NCI-H69 (cell line): ENCODE results near the gene AGO3.
"Not testable (repeated sequence)": the region's sequence is repeated elsewhere in the genome, so short reads cannot be mapped to it uniquely, and the experiment has no call there.

Experiments
- DNase-seq: peaks from one replicate; lab custom pipeline; 2025; lab: John Stamatoyannopoulos, UW

AGO3 gene

GRCh38 chr1:35925741-35926140, 5.2 kb upstream of the AGO3 start:
- peak; percentile 1 for DNase-seq

- DNase-seq, result no peak
These were observed 3.4 kb upstream of the AGO3 start for GRCh38 chr1:35927472-35927871.

- DNase-seq, result peak; percentile 60
These were observed 944 bp upstream of the AGO3 start for GRCh38 chr1:35929730-35930592.

- DNase-seq, result peak; percentile 57
These were observed 697 bp downstream of the AGO3 start for GRCh38 chr1:35931446-35932157.

GRCh38 chr1:35932158-35932636, 1.3 kb downstream of the AGO3 start:
- no peak for DNase-seq

- no peak for DNase-seq
These were observed 2.0 kb downstream of the AGO3 start for GRCh38 chr1:35932941-35933340.

GRCh38 chr1:35935442-35936388, 4.8 kb downstream of the AGO3 start:
- DNase-seq, result no peak

- DNase-seq, result no peak
These were observed 5.9 kb downstream of the AGO3 start for GRCh38 chr1:35936838-35937237.

GRCh38 chr1:35939484-35939883, 8.6 kb downstream of the AGO3 start:
- DNase-seq, result no peak

GRCh38 chr1:35945327-35945726, 14.4 kb downstream of the AGO3 start:
- DNase-seq, result no peak

GRCh38 chr1:35947547-35947946, 16.6 kb downstream of the AGO3 start:
- DNase-seq, result no peak

- DNase-seq, result no peak
These were observed 27.7 kb downstream of the AGO3 start for GRCh38 chr1:35958558-35958957.

- no peak for DNase-seq
These were observed 28.4 kb downstream of the AGO3 start for GRCh38 chr1:35959304-35959703.

- no peak for DNase-seq
These were observed 32.0 kb downstream of the AGO3 start for GRCh38 chr1:35962952-35963351.

- DNase-seq, result not testable (repeated sequence)
These were observed 33.4 kb downstream of the AGO3 start for GRCh38 chr1:35964277-35964676.

GRCh38 chr1:35968396-35968795, 37.5 kb downstream of the AGO3 start:
- DNase-seq, result no peak

GRCh38 chr1:35971601-35972000, 40.7 kb downstream of the AGO3 start:
- DNase-seq, result no peak

- not testable (repeated sequence) for DNase-seq
These were observed 41.7 kb downstream of the AGO3 start for GRCh38 chr1:35972631-35973030.

GRCh38 chr1:35980090-35980489, 49.2 kb downstream of the AGO3 start:
- DNase-seq, result no peak

GRCh38 chr1:35988237-35988636, 57.3 kb downstream of the AGO3 start:
- no peak for DNase-seq

GRCh38 chr1:36006941-36007500, 76.1 kb downstream of the AGO3 start:
- no peak for DNase-seq

GRCh38 chr1:36007741-36008140, 76.8 kb downstream of the AGO3 start:
- no peak for DNase-seq
